Gastroesophageal sphincter (tissue), 4 donors: ENCODE data around the gene PCSK1N. TPM values are rescaled to one million over a fixed set of nuclear protein-coding genes. Genes with fewer than 3 reads are reported as not detected.

ENCODE experiments used
- ATAC-seq: fragments of 150-250 bp; one replicate; pipeline ENCODE4 v1.9.1; 2016; ENCODE audit warnings: mild to moderate bottlenecking, moderate library complexity
- H3K27ac ChIP-seq, 4 donors: fragments of 200-600 bp; sonication (generic) in 3 of 4; 1 replicate in 3 of 4; 2 replicates in 1 of 4; pipeline ENCODE4 v1.5.1; 2016 to 2019
- H3K27me3 ChIP-seq: fragments of 200-600 bp; sonication (generic); one replicate; pipeline ENCODE4 v1.5.1; 2019
- H3K36me3 ChIP-seq, 2 donors: fragments of 200-600 bp; sonication (generic); one replicate each; pipeline ENCODE4 v1.5.1; 2019; ENCODE audit warnings: control low read depth in 1 of 2
- H3K4me1 ChIP-seq, 3 donors: fragments of 200-600 bp; sonication (generic); 1 replicate in 2 of 3; 2 replicates in 1 of 3; pipeline ENCODE4 v1.5.1; 2016 to 2019; ENCODE audit warnings: control low read depth in 2 of 3
- H3K4me3 ChIP-seq, 2 donors: fragments of 200-600 bp; sonication (generic); one replicate each; pipeline ENCODE4 v1.5.1; 2019; ENCODE audit warnings: mild to moderate bottlenecking in 1 of 2, moderate library complexity in 1 of 2
- H3K9me3 ChIP-seq, 3 donors: fragments of 200-600 bp; sonication (generic); one replicate each; pipeline ENCODE4 v1.5.1; 2017 to 2019; ENCODE audit warnings: control low read depth in 2 of 3
- CTCF ChIP-seq, 4 experiments: fragments of 200-600 bp in 2 of 4; fragments of 450-650 bp in 2 of 4; sonication (generic) in 1 of 4; IDR thresholded peaks; one replicate each; pipeline ENCODE4 v1.5.1; 2017 to 2019; ENCODE audit warnings: antibody characterized with exemption in 4 of 4, mild to moderate bottlenecking in 2 of 4, moderate library complexity in 2 of 4
- EP300 ChIP-seq: sonication (generic); formaldehyde crosslinking; IDR thresholded peaks from one replicate; pipeline ENCODE4 v1.6.1; 2017; ENCODE audit warnings: antibody characterized with exemption, mild to moderate bottlenecking
- POLR2A ChIP-seq, 2 donors: fragments of 450-650 bp; IDR thresholded peaks; one replicate each; pipeline ENCODE4 v1.6.1; 2017; ENCODE audit warnings: antibody characterized with exemption in 2 of 2, mild to moderate bottlenecking in 2 of 2, moderate library complexity in 1 of 2
- POLR2AphosphoS5 ChIP-seq: sonication (generic); formaldehyde crosslinking; IDR thresholded peaks from one replicate; pipeline ENCODE4 v1.6.1; 2017; ENCODE audit warnings: antibody characterized with exemption
- WGBS, 2 donors: methylation state at CpG; one replicate each; pipeline ENCODE4 v1.1.5; 2018; ENCODE audit warnings: low coverage in 1 of 2; 5-methylcytosine and 5-hydroxymethylcytosine counted together
- total RNA-seq, 4 donors: library from RNA; depleted of rRNA; stranded (reverse); fragments of >200 nt; gene quantifications; one replicate each; pipeline ENCODE4 v1.1.0, GENCODE V29; 2016

PCSK1N gene
- total RNA-seq, 4 donors from 2014 or later = 2.3 to 10.6 (median 5.5) TPM

- no CpG with 5 or more reads among the region's 57 CpGs for WGBS, 2 donors
- no peak overlapping the region for H3K27ac ChIP-seq
- TF ChIP-seq POLR2AphosphoS5 = no peak
- TF ChIP-seq CTCF (IDR thresholded peaks at IDR 0.05) = no peak
- no peak for TF ChIP-seq EP300
- TF ChIP-seq POLR2A (IDR thresholded peaks at IDR 0.05) = no peak
- no peaks in the 10 kb centered on the region for H3K9me3 ChIP-seq
- no peak overlapping the region for H3K4me3 ChIP-seq
- ATAC-seq = no peak
- peaks cover 0 to 2% of the 10 kb centered on the region in 2 donors for H3K36me3 ChIP-seq
- H3K27me3 ChIP-seq = peaks cover 47% of the 10 kb centered on the region
- H3K4me1 ChIP-seq = peaks cover 0 to 14% (median 4%) of the 10 kb centered on the region in 3 donors
These were observed 3.5 kb downstream of the PCSK1N start for GRCh38 chrX:48831909-48832291.

- peaks cover 0 to 8% of the 10 kb centered on the region in 2 donors for H3K36me3 ChIP-seq
- no peaks in the 10 kb centered on the region for H3K9me3 ChIP-seq
- 45% methylated on average over 2 of the region's 58 CpGs; no CpG with 5 or more reads in 1 of the 2 donors for WGBS, 2 donors
- H3K4me3 ChIP-seq = no peak overlapping the region
- peaks cover 47% of the 10 kb centered on the region for H3K27me3 ChIP-seq
- no peak for ATAC-seq
- H3K27ac ChIP-seq = no peak overlapping the region
- TF ChIP-seq EP300 (no peak), POLR2AphosphoS5 (no peak), POLR2A (IDR thresholded peaks at IDR 0.05) (no peak)
- H3K4me1 ChIP-seq = peaks cover 0 to 14% (median 4%) of the 10 kb centered on the region in 3 donors
These were observed 4.1 kb downstream of the PCSK1N start for GRCh38 chrX:48831136-48831908.

GRCh38 chrX:48829016-48829735 is 6.2 kb downstream of the PCSK1N start:
- TF ChIP-seq POLR2A (IDR thresholded peaks at IDR 0.05) = no peak
- no peak for TF ChIP-seq EP300
- TF ChIP-seq POLR2AphosphoS5 = no peak
- no peak for TF ChIP-seq CTCF (IDR thresholded peaks at IDR 0.05)
- H3K9me3 ChIP-seq = no peaks in the 10 kb centered on the region
- H3K36me3 ChIP-seq = peaks cover 0 to 29% of the 10 kb centered on the region in 2 donors
- H3K27me3 ChIP-seq = peaks cover 33% of the 10 kb centered on the region
- no peak for ATAC-seq
- peaks cover 0 to 6% (median 0%) of the 10 kb centered on the region in 3 donors for H3K4me1 ChIP-seq
- H3K4me3 ChIP-seq = no peak overlapping the region
- H3K27ac ChIP-seq = no peak overlapping the region
- WGBS, 2 donors = 88% methylated on average over 5 of the region's 24 CpGs; no CpG with 5 or more reads in 1 of the 2 donors

GRCh38 chrX:48827654-48827968 is 7.8 kb downstream of the PCSK1N start:
- TF ChIP-seq POLR2AphosphoS5 (no peak), CTCF (IDR thresholded peaks at IDR 0.05) (no peak), EP300 (no peak), POLR2A (IDR thresholded peaks at IDR 0.05) (no peak)
- Histone ChIP-seq H3K4me1 (peaks cover 0 to 6% (median 0%) of the 10 kb centered on the region in 3 donors), H3K9me3 (no peaks in the 10 kb centered on the region), H3K27ac (no peak overlapping the region), H3K36me3 (peaks cover 0 to 45% of the 10 kb centered on the region in 2 donors), H3K27me3 (peaks cover 18% of the 10 kb centered on the region), H3K4me3 (no peak overlapping the region)
- no peak for ATAC-seq
- 50 to 84% methylated on average over 1 to 3 of the region's 4 CpGs for WGBS, 2 donors

GRCh38 chrX:48826876-48827653 is 8.3 kb downstream of the PCSK1N start:
- Histone ChIP-seq H3K4me1 (peaks cover 0 to 4% (median 0%) of the 10 kb centered on the region in 3 donors), H3K36me3 (peaks cover 0 to 50% of the 10 kb centered on the region in 2 donors), H3K27ac (no peak overlapping the region), H3K4me3 (no peak overlapping the region), H3K9me3 (no peaks in the 10 kb centered on the region), H3K27me3 (peaks cover 14% of the 10 kb centered on the region)
- no peak for TF ChIP-seq POLR2AphosphoS5
- no peak for TF ChIP-seq POLR2A (IDR thresholded peaks at IDR 0.05)
- no peak for TF ChIP-seq CTCF (IDR thresholded peaks at IDR 0.05)
- no peak for TF ChIP-seq EP300
- 44 to 71% methylated on average over 5 to 7 of the region's 73 CpGs for WGBS, 2 donors
- no peak for ATAC-seq
